NCI-H2196 (cell line): ENCODE results near the gene STEAP1B.
"Not testable (repeated sequence)": the region's sequence is repeated elsewhere in the genome, so short reads cannot be mapped to it uniquely, and the experiment has no call there.

Source experiments
- DNase-seq: peaks from one replicate; lab custom pipeline; 2025; ENCODE audit not compliant: unreplicated experiment; lab: John Stamatoyannopoulos, UW

STEAP1B gene

GRCh38 chr7:22457471-22457870 is 42.5 kb downstream of the STEAP1B start:
- DNase-seq, result no peak

- no peak for DNase-seq
Observed at GRCh38 chr7:22454446-22454845, 45.5 kb downstream of the STEAP1B start.

- no peak for DNase-seq
Observed at GRCh38 chr7:22452960-22453558, 46.9 kb downstream of the STEAP1B start.

GRCh38 chr7:22452142-22452959 is 47.6 kb downstream of the STEAP1B start:
- DNase-seq, result no peak

GRCh38 chr7:22450013-22450412 is 50.0 kb downstream of the STEAP1B start:
- DNase-seq, result not testable (repeated sequence)

GRCh38 chr7:22447762-22448161 is 52.2 kb downstream of the STEAP1B start:
- peak; percentile 71 for DNase-seq

- no peak for DNase-seq
Observed at GRCh38 chr7:22447008-22447407, 53.0 kb downstream of the STEAP1B start.

GRCh38 chr7:22445853-22446252 is 54.1 kb downstream of the STEAP1B start:
- no peak for DNase-seq

- DNase-seq, result peak; percentile 91
Observed at GRCh38 chr7:22445140-22445743, 54.7 kb downstream of the STEAP1B start.

- DNase-seq, result no peak
Observed at GRCh38 chr7:22444181-22444971, 55.6 kb downstream of the STEAP1B start.

GRCh38 chr7:22443370-22444180 is 56.4 kb downstream of the STEAP1B start:
- DNase-seq, result no peak

GRCh38 chr7:22442882-22443369 is 57.1 kb downstream of the STEAP1B start:
- DNase-seq, result no peak

GRCh38 chr7:22442187-22442881 is 57.7 kb downstream of the STEAP1B start:
- peak; percentile 40 for DNase-seq

- DNase-seq, result no peak
Observed at GRCh38 chr7:22441157-22441556, 58.8 kb downstream of the STEAP1B start.

GRCh38 chr7:22438994-22439393 is 61.0 kb downstream of the STEAP1B start:
- no peak for DNase-seq

- DNase-seq, result not testable (repeated sequence)
Observed at GRCh38 chr7:22436552-22436951, 63.4 kb downstream of the STEAP1B start.

GRCh38 chr7:22435720-22436119 is 64.3 kb downstream of the STEAP1B start:
- no peak for DNase-seq

- no peak for DNase-seq
Observed at GRCh38 chr7:22435105-22435504, 64.9 kb downstream of the STEAP1B start.

GRCh38 chr7:22433710-22434460 is 66.1 kb downstream of the STEAP1B start:
- DNase-seq, result peak; percentile 32
